Neuronal stem cell (in vitro differentiated cells): ENCODE results near the gene MUC5AC.

Source experiments
- DNase-seq: peaks from one replicate; pipeline ENCODE4 v3.0.0-alpha.2; 2013; ENCODE audit warnings: low spot score
- H2AFZ ChIP-seq: one replicate; pipeline ENCODE4 v1.6.1; 2013; ENCODE audit warnings: mild to moderate bottlenecking, low read length, inconsistent platforms
- H2AK5ac ChIP-seq: 2 replicates; pipeline ENCODE4 v1.6.1; 2013; ENCODE audit warnings: low read depth, mild to moderate bottlenecking, inconsistent platforms, low read length, moderate library complexity, mixed read lengths
- H2BK120ac ChIP-seq: 2 replicates; pipeline ENCODE4 v1.6.1; 2013; ENCODE audit warnings: low read depth, mild to moderate bottlenecking, inconsistent platforms, low read length, moderate library complexity, mixed read lengths
- H2BK12ac ChIP-seq: one replicate; pipeline ENCODE4 v1.6.1; 2013; ENCODE audit warnings: low read length, inconsistent platforms
- H2BK15ac ChIP-seq: 2 replicates; pipeline ENCODE4 v1.6.1; 2013; ENCODE audit warnings: mild to moderate bottlenecking, low read length, inconsistent platforms, mixed read lengths
- H2BK5ac ChIP-seq: one replicate; pipeline ENCODE4 v1.6.1; 2013; ENCODE audit warnings: inconsistent platforms, mild to moderate bottlenecking, low read length, moderate library complexity
- H3K14ac ChIP-seq: one replicate; pipeline ENCODE4 v1.6.1; 2013; ENCODE audit warnings: low read length, inconsistent platforms
- H3K18ac ChIP-seq: 2 replicates; pipeline ENCODE4 v1.6.1; 2013; ENCODE audit warnings: low read length, inconsistent platforms
- H3K23ac ChIP-seq: 2 replicates; pipeline ENCODE4 v1.6.1; 2013; ENCODE audit warnings: low read depth, mild to moderate bottlenecking, mixed read lengths, low read length, inconsistent platforms; ENCODE audit not compliant: poor library complexity
- H3K27ac ChIP-seq: replicated peaks from 3 replicates; pipeline ENCODE4 v1.5.1; 2013; ENCODE audit warnings: low read length, inconsistent platforms
- H3K27me3 ChIP-seq, 3 experiments: 2 replicates each; pipeline ENCODE4 v1.6.1; 2013; ENCODE audit warnings: low read length in 3 of 3, mild to moderate bottlenecking in 2 of 3, inconsistent platforms in 1 of 3, low read depth in 1 of 3, mixed read lengths in 1 of 3, moderate library complexity in 1 of 3; ENCODE audit not compliant: control insufficient read depth in 3 of 3, insufficient read depth in 3 of 3
- H3K36me3 ChIP-seq, 2 donors: replicated peaks in 1 of 2; 2 replicates each; pipeline ENCODE4 v1.6.1; 2013; ENCODE audit warnings: low read length in 2 of 2; ENCODE audit not compliant: control insufficient read depth in 2 of 2, insufficient read depth in 2 of 2
- H3K4ac ChIP-seq: 2 replicates; pipeline ENCODE4 v1.6.1; 2013; ENCODE audit warnings: inconsistent platforms, mild to moderate bottlenecking, low read length, moderate library complexity
- H3K4me1 ChIP-seq, 2 donors: 1 replicate in 1 of 2; 2 replicates in 1 of 2; pipeline ENCODE4 v1.6.1; 2013; ENCODE audit warnings: low read length in 2 of 2, low read depth in 1 of 2; ENCODE audit not compliant: control insufficient read depth in 2 of 2, insufficient read depth in 1 of 2
- H3K4me2 ChIP-seq: one replicate; pipeline ENCODE4 v1.6.1; 2013; ENCODE audit warnings: mild to moderate bottlenecking, low read length, inconsistent platforms; ENCODE audit not compliant: insufficient read depth, poor library complexity, severe bottlenecking
- H3K4me3 ChIP-seq, 2 donors: 2 replicates each; pipeline ENCODE4 v1.5.1; 2013; ENCODE audit warnings: low read length in 2 of 2, mild to moderate bottlenecking in 2 of 2, inconsistent platforms in 1 of 2, moderate library complexity in 1 of 2
- H3K79me1 ChIP-seq: one replicate; pipeline ENCODE4 v1.6.1; 2013; ENCODE audit warnings: low read depth, mild to moderate bottlenecking, inconsistent platforms, low read length, moderate library complexity
- H3K9ac ChIP-seq: one replicate; pipeline ENCODE4 v1.6.1; 2013; ENCODE audit warnings: mild to moderate bottlenecking, low read depth, low read length, inconsistent platforms; ENCODE audit not compliant: poor library complexity
- H3K9me3 ChIP-seq, 2 donors: replicated peaks in 1 of 2; 2 replicates each; pipeline versions ENCODE3 to v1.6.1; 2013; ENCODE audit warnings: low read length in 2 of 2, mild to moderate bottlenecking in 2 of 2, inconsistent platforms in 1 of 2, low read depth in 1 of 2, mixed read lengths in 1 of 2, moderate library complexity in 1 of 2; ENCODE audit not compliant: control insufficient read depth in 2 of 2, insufficient read depth in 1 of 2
- H4K8ac ChIP-seq: one replicate; pipeline ENCODE4 v1.6.1; 2013; ENCODE audit warnings: low read depth, mild to moderate bottlenecking, inconsistent platforms, low read length, moderate library complexity
- H4K91ac ChIP-seq: one replicate; pipeline ENCODE4 v1.6.1; 2013; ENCODE audit warnings: low read length, low read depth, mild to moderate bottlenecking, inconsistent platforms; ENCODE audit not compliant: poor library complexity
- WGBS, 2 donors: extraction: QIAGEN DNeasy Blood & Tissue Kit; methylation state at CpG; one replicate each; pipeline ENCODE4 v1.1.7; 2013; ENCODE audit warnings: missing lambda C conversion rate in 2 of 2, mixed read lengths in 1 of 2; ENCODE audit not compliant: insufficient read length in 2 of 2, insufficient replicate concordance in 1 of 2; ENCODE audit errors: extremely low coverage in 2 of 2; 5-methylcytosine and 5-hydroxymethylcytosine counted together

The MUC5AC gene

GRCh38 chr11:1195682-1196515 is 38.1 kb downstream of the MUC5AC start:
- peak overlapping the region; percentile 81 for H2BK120ac ChIP-seq
- H3K14ac ChIP-seq: peak overlapping the region; percentile 21
- no peak overlapping the region for H4K91ac ChIP-seq
- no peak overlapping the region for H3K4ac ChIP-seq
- no peak for DNase-seq
- H2AFZ ChIP-seq: no peak overlapping the region
- no peak overlapping the region for H4K8ac ChIP-seq
- H2AK5ac ChIP-seq: peak overlapping the region; percentile 96
- H3K36me3 ChIP-seq: no peaks in the 10 kb centered on the region
- peak overlapping the region; percentile 57 for H3K18ac ChIP-seq
- peak overlapping the region; percentile 78 for H2BK15ac ChIP-seq
- H3K4me1 ChIP-seq: no peaks in the 10 kb centered on the region
- H3K79me1 ChIP-seq: no peaks in the 10 kb centered on the region
- H3K9me3 ChIP-seq: peaks cover 0 to 11% of the 10 kb centered on the region in 2 donors
- H3K23ac ChIP-seq: peak overlapping the region; percentile 55
- H3K4me3 ChIP-seq: peak overlapping the region in 1 of 2 donors; percentile 13
- no peak overlapping the region for H2BK5ac ChIP-seq
- H3K27ac ChIP-seq: no peak overlapping the region
- peaks cover 0 to 17% (median 0%) of the 10 kb centered on the region in 3 experiments for H3K27me3 ChIP-seq
- H3K4me2 ChIP-seq: no peak overlapping the region
- H2BK12ac ChIP-seq: no peak overlapping the region
- whole genome bisulfite sequencing, 2 donors: no CpG with 5 or more reads among the region's 41 CpGs
- peak overlapping the region; percentile 44 for H3K9ac ChIP-seq

GRCh38 chr11:1196516-1197391 is 39.0 kb downstream of the MUC5AC start:
- H2BK12ac ChIP-seq: peak overlapping the region; percentile 46
- no peak overlapping the region for H3K4me2 ChIP-seq
- H3K4me1 ChIP-seq: no peaks in the 10 kb centered on the region
- no peak overlapping the region for H3K27ac ChIP-seq
- peaks cover 0 to 11% of the 10 kb centered on the region in 2 donors for H3K9me3 ChIP-seq
- peak overlapping the region; percentile 89 for H3K23ac ChIP-seq
- no peak overlapping the region for H2AFZ ChIP-seq
- peak overlapping the region; percentile 71 for H3K14ac ChIP-seq
- WGBS, 2 donors: no CpG with 5 or more reads among the region's 28 CpGs
- H2BK120ac ChIP-seq: peak overlapping the region; percentile 81
- peak overlapping the region; percentile 88 for H3K9ac ChIP-seq
- H2AK5ac ChIP-seq: peak overlapping the region; percentile 96
- H3K79me1 ChIP-seq: no peaks in the 10 kb centered on the region
- no peak overlapping the region for H2BK5ac ChIP-seq
- H3K27me3 ChIP-seq: peaks cover 0 to 17% (median 0%) of the 10 kb centered on the region in 3 experiments
- peak overlapping the region; percentile 57 for H3K18ac ChIP-seq
- no peak overlapping the region for H3K4ac ChIP-seq
- H4K8ac ChIP-seq: no peak overlapping the region
- DNase-seq: no peak
- H4K91ac ChIP-seq: peak overlapping the region; percentile 85
- no peaks in the 10 kb centered on the region for H3K36me3 ChIP-seq
- H3K4me3 ChIP-seq: peak overlapping the region in 1 of 2 donors; percentile 13
- peak overlapping the region; percentile 78 for H2BK15ac ChIP-seq

- no peaks in the 10 kb centered on the region for H3K4me1 ChIP-seq
- H4K8ac ChIP-seq: no peak overlapping the region
- no peak overlapping the region for H2AFZ ChIP-seq
- H3K4me3 ChIP-seq: no peak overlapping the region
- WGBS, 2 donors: no CpG with 5 or more reads among the region's 29 CpGs
- H2BK120ac ChIP-seq: no peak overlapping the region
- peak overlapping the region; percentile 63 for H2AK5ac ChIP-seq
- no peak for DNase-seq
- no peak overlapping the region for H2BK5ac ChIP-seq
- peaks cover 0 to 10% of the 10 kb centered on the region in 2 donors for H3K9me3 ChIP-seq
- peak overlapping the region; percentile 46 for H2BK12ac ChIP-seq
- no peaks in the 10 kb centered on the region for H3K79me1 ChIP-seq
- peak overlapping the region; percentile 89 for H3K23ac ChIP-seq
- no peaks in the 10 kb centered on the region for H3K36me3 ChIP-seq
- no peak overlapping the region for H3K4ac ChIP-seq
- H3K14ac ChIP-seq: peak overlapping the region; percentile 71
- peak overlapping the region; percentile 87 for H3K18ac ChIP-seq
- H3K4me2 ChIP-seq: no peak overlapping the region
- peak overlapping the region; percentile 88 for H3K9ac ChIP-seq
- no peak overlapping the region for H3K27ac ChIP-seq
- peak overlapping the region; percentile 85 for H4K91ac ChIP-seq
- peaks cover 0 to 17% (median 0%) of the 10 kb centered on the region in 3 experiments for H3K27me3 ChIP-seq
- H2BK15ac ChIP-seq: peak overlapping the region; percentile 37
These were observed 39.7 kb downstream of the MUC5AC start for GRCh38 chr11:1197431-1197885.
